Measurements from ENCODE around the gene LPAR1.

DNA sequence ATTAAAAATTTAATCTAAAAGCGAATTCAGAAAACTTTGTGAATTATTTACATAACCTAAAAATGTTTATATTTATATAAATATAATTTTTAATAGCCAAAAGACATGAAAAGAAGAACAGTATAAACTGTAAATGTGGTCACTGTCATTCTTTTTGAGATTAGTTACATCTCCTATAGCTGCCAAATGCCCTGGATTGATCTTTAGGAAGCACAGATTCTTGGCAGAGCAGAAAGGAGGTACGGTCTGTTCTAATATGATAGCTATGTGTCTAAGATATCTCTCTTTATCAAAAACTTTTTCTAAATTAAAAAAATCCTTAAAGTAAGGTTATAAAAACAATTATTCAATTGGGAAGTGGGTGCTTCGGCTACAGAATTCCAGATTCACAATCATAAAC is 151.0 kb downstream of the LPAR1 start:
- no peak for TF ChIP-seq CTCF (IDR thresholded peaks at IDR 0.05)
- no peak for TF ChIP-seq POLR2A (IDR thresholded peaks at IDR 0.05)
